ENCODE results near the gene R3HCC1L.

Gene R3HCC1L

GRCh38 chr10:98134431-98135221 is at the start of gene R3HCC1L:
Gene R3HCC1L, plus strand, starts transcription at chr10:98134657. Its CDS starts 73,458 bp downstream, at chr10:98208115.
- DNase-seq (ENCODE audit: low spot score), result peak; percentile 93

- no peak for DNase-seq (ENCODE audit: low spot score)
Measured at GRCh38 chr10:98085238-98085637, 49.2 kb upstream of the R3HCC1L start.

- DNase-seq (ENCODE audit: low spot score), result no peak
Measured at GRCh38 chr10:98086837-98087708, 47.4 kb upstream of the R3HCC1L start.

- DNase-seq (ENCODE audit: low spot score), result no peak
Measured at GRCh38 chr10:98088186-98088971, 46.1 kb upstream of the R3HCC1L start.

- no peak for DNase-seq (ENCODE audit: low spot score)
Measured at GRCh38 chr10:98090822-98091221, 43.6 kb upstream of the R3HCC1L start.

- no peak for DNase-seq (ENCODE audit: low spot score)
Measured at GRCh38 chr10:98096316-98096715, 38.1 kb upstream of the R3HCC1L start.

GRCh38 chr10:98096731-98097130 is 37.7 kb upstream of the R3HCC1L start:
- DNase-seq (ENCODE audit: low spot score), result no peak

GRCh38 chr10:98097175-98097574 is 37.3 kb upstream of the R3HCC1L start:
- DNase-seq (ENCODE audit: low spot score), result no peak

- no peak for DNase-seq (ENCODE audit: low spot score)
Measured at GRCh38 chr10:98097616-98098015, 36.8 kb upstream of the R3HCC1L start.

GRCh38 chr10:98098247-98098646 is 36.2 kb upstream of the R3HCC1L start:
- DNase-seq (ENCODE audit: low spot score), result no peak

GRCh38 chr10:98100476-98100875 is 34.0 kb upstream of the R3HCC1L start:
- no peak for DNase-seq (ENCODE audit: low spot score)

GRCh38 chr10:98101366-98101765 is 33.1 kb upstream of the R3HCC1L start:
- no peak for DNase-seq (ENCODE audit: low spot score)

GRCh38 chr10:98104125-98104524 is 30.3 kb upstream of the R3HCC1L start:
- no peak for DNase-seq (ENCODE audit: low spot score)

- no peak for DNase-seq (ENCODE audit: low spot score)
Measured at GRCh38 chr10:98106531-98106930, 27.9 kb upstream of the R3HCC1L start.

GRCh38 chr10:98107644-98108430 is 26.6 kb upstream of the R3HCC1L start:
- DNase-seq (ENCODE audit: low spot score), result no peak

- no peak for DNase-seq (ENCODE audit: low spot score)
Measured at GRCh38 chr10:98110356-98110755, 24.1 kb upstream of the R3HCC1L start.

GRCh38 chr10:98115031-98115787 is 19.2 kb upstream of the R3HCC1L start:
- DNase-seq (ENCODE audit: low spot score), result no peak

GRCh38 chr10:98119891-98120290 is 14.6 kb upstream of the R3HCC1L start:
- no peak for DNase-seq (ENCODE audit: low spot score)

GRCh38 chr10:98125940-98126631 is 8.4 kb upstream of the R3HCC1L start:
- no peak for DNase-seq (ENCODE audit: low spot score)

GRCh38 chr10:98128802-98129201 is 5.7 kb upstream of the R3HCC1L start:
- no peak for DNase-seq (ENCODE audit: low spot score)
